HEK293 (cell line): Measurements from ENCODE around the gene SPEG.

ENCODE experiments used
- CTCF ChIA-PET: fragments of 350-600 bp; formaldehyde crosslinking; extraction: SDS; loops from one replicate; lab custom pipeline; 2021; ENCODE audit warnings: antibody characterized with exemption; lab: Yijun Ruan, JAX
- POLR2A ChIA-PET: fragments of 300-600 bp; formaldehyde crosslinking; extraction: SDS; loops from one replicate; lab custom pipeline; 2020; ENCODE audit warnings: antibody characterized with exemption, inconsistent platforms; lab: Yijun Ruan, JAX
- H3K27ac ChIP-seq: fragments of 200-500 bp; sonication (Bioruptor generic); 2 replicates; pipeline ENCODE4 v1.5.1; 2014; ENCODE audit warnings: low read depth, low read length, control low read depth, inconsistent platforms; ENCODE audit errors: extremely low read depth
- H3K36me3 ChIP-seq, 2 experiments: fragments of 200-500 bp in 1 of 2; sonication (Bioruptor generic) in 1 of 2; 1 replicate in 1 of 2; 2 replicates in 1 of 2; pipeline ENCODE4 v1.5.1; 2014 to 2017; ENCODE audit warnings: inconsistent platforms in 2 of 2, low read length in 2 of 2; ENCODE audit not compliant: control insufficient read depth in 2 of 2, insufficient read depth in 1 of 2
- H3K4me1 ChIP-seq: fragments of 200-500 bp; sonication (Bioruptor generic); 2 replicates; pipeline ENCODE4 v1.5.1; 2014; ENCODE audit warnings: mild to moderate bottlenecking, low read length, inconsistent platforms; ENCODE audit not compliant: control insufficient read depth, insufficient read depth
- H3K4me3 ChIP-seq: 2 replicates; pipeline ENCODE4 v1.5.1; 2011; ENCODE audit warnings: low read depth, mild to moderate bottlenecking, control low read depth, low read length, moderate library complexity
- H3K9me3 ChIP-seq: fragments of 200-500 bp; sonication (Bioruptor generic); 2 replicates; pipeline ENCODE4 v1.5.1; 2014; ENCODE audit warnings: low read depth, low read length, inconsistent platforms; ENCODE audit not compliant: control insufficient read depth, insufficient read depth
- FEZF1 ChIP-seq: fragments of 450-650 bp; formaldehyde crosslinking; IDR thresholded peaks from 2 replicates; pipeline ENCODE4 v1.5.1; 2016; ENCODE audit warnings: missing biosample characterization, missing genetic modification characterization
- GLIS2 ChIP-seq: fragments of 450-650 bp; formaldehyde crosslinking; IDR thresholded peaks from 2 replicates; pipeline ENCODE4 v1.5.1; 2016; ENCODE audit warnings: missing biosample characterization, missing genetic modification characterization
- HOXD13 ChIP-seq: sonication (generic); formaldehyde crosslinking; IDR thresholded peaks from 2 replicates; pipeline ENCODE4 v1.8.0; 2022; ENCODE audit warnings: missing genetic modification reagents, borderline replicate concordance
- ZBTB7A ChIP-seq: fragments of 450-650 bp; formaldehyde crosslinking; IDR thresholded peaks from 2 replicates; pipeline ENCODE4 v1.5.1; 2016; ENCODE audit warnings: low read depth, missing biosample characterization, missing genetic modification characterization
- ZEB2 ChIP-seq: fragments of 450-650 bp; formaldehyde crosslinking; IDR thresholded peaks from 2 replicates; pipeline ENCODE4 v1.5.1; 2016; ENCODE audit warnings: missing biosample characterization, missing genetic modification characterization
- ZNF10 ChIP-seq: fragments of 450-650 bp; formaldehyde crosslinking; IDR thresholded peaks from 2 replicates; pipeline ENCODE4 v1.5.1; 2017; ENCODE audit warnings: missing biosample characterization, missing genetic modification characterization
- ZNF114 ChIP-seq: fragments of 450-650 bp; formaldehyde crosslinking; IDR thresholded peaks from 2 replicates; pipeline ENCODE4 v1.5.0; 2017; ENCODE audit warnings: missing biosample characterization, missing genetic modification characterization
- ZNF148 ChIP-seq: fragments of 450-650 bp; formaldehyde crosslinking; IDR thresholded peaks from 2 replicates; pipeline ENCODE4 v1.5.0; 2017; ENCODE audit warnings: missing biosample characterization, missing genetic modification characterization, borderline replicate concordance
- ZNF214 ChIP-seq: fragments of 450-650 bp; formaldehyde crosslinking; IDR thresholded peaks from 2 replicates; pipeline ENCODE4 v1.5.1; 2017; ENCODE audit warnings: missing biosample characterization, mild to moderate bottlenecking, missing genetic modification characterization, borderline replicate concordance
- ZNF223 ChIP-seq: fragments of 450-650 bp; formaldehyde crosslinking; IDR thresholded peaks from 2 replicates; pipeline ENCODE4 v1.5.1; 2016; ENCODE audit warnings: missing biosample characterization, missing genetic modification characterization
- ZNF521 ChIP-seq: fragments of 450-650 bp; formaldehyde crosslinking; IDR thresholded peaks from 2 replicates; pipeline ENCODE4 v1.5.1; 2017; ENCODE audit warnings: missing biosample characterization, mild to moderate bottlenecking, missing genetic modification characterization
- ZNF529 ChIP-seq: fragments of 450-650 bp; formaldehyde crosslinking; IDR thresholded peaks from 2 replicates; pipeline ENCODE4 v1.5.1; 2017; ENCODE audit warnings: missing genetic modification characterization, missing biosample characterization; ENCODE audit not compliant: insufficient replicate concordance
- ZNF555 ChIP-seq: fragments of 450-650 bp; formaldehyde crosslinking; conservative IDR thresholded peaks from 2 replicates; pipeline ENCODE4 v1.5.1; 2017; ENCODE audit warnings: missing biosample characterization, mild to moderate bottlenecking, missing genetic modification characterization, inconsistent platforms
- ZNF560 ChIP-seq: fragments of 450-650 bp; formaldehyde crosslinking; IDR thresholded peaks from 2 replicates; pipeline ENCODE4 v1.5.1; 2017; ENCODE audit warnings: missing biosample characterization, missing genetic modification characterization, borderline replicate concordance
- ZNF664 ChIP-seq: fragments of 450-650 bp; formaldehyde crosslinking; IDR thresholded peaks from 2 replicates; pipeline ENCODE4 v1.5.1; 2016; ENCODE audit warnings: missing biosample characterization, missing genetic modification characterization
- ZNF701 ChIP-seq: fragments of 450-650 bp; formaldehyde crosslinking; IDR thresholded peaks from 2 replicates; pipeline ENCODE4 v1.5.1; 2016; ENCODE audit warnings: missing biosample characterization, missing genetic modification characterization
- ZSCAN23 ChIP-seq: fragments of 450-650 bp; formaldehyde crosslinking; IDR thresholded peaks from 2 replicates; pipeline ENCODE4 v1.5.1; 2016; ENCODE audit warnings: missing biosample characterization, missing genetic modification characterization
- ZSCAN30 ChIP-seq: fragments of 450-650 bp; IDR thresholded peaks from 2 replicates; pipeline ENCODE4 v1.5.1; 2018; ENCODE audit warnings: missing biosample characterization, mild to moderate bottlenecking, missing genetic modification characterization, moderate library complexity
- TF ChIP-seq, protein P1 (sequence below): fragments of 450-650 bp; formaldehyde crosslinking; IDR thresholded peaks from 2 replicates; pipeline ENCODE4 v1.5.1; 2016; ENCODE audit warnings: missing biosample characterization, missing genetic modification characterization
- TF ChIP-seq, protein P2 (sequence below): fragments of 450-650 bp; formaldehyde crosslinking; optimal IDR thresholded peaks from 2 replicates; pipeline ENCODE3; 2016; ENCODE audit warnings: missing biosample characterization, mild to moderate bottlenecking, missing genetic modification characterization

The SPEG gene

DNA sequence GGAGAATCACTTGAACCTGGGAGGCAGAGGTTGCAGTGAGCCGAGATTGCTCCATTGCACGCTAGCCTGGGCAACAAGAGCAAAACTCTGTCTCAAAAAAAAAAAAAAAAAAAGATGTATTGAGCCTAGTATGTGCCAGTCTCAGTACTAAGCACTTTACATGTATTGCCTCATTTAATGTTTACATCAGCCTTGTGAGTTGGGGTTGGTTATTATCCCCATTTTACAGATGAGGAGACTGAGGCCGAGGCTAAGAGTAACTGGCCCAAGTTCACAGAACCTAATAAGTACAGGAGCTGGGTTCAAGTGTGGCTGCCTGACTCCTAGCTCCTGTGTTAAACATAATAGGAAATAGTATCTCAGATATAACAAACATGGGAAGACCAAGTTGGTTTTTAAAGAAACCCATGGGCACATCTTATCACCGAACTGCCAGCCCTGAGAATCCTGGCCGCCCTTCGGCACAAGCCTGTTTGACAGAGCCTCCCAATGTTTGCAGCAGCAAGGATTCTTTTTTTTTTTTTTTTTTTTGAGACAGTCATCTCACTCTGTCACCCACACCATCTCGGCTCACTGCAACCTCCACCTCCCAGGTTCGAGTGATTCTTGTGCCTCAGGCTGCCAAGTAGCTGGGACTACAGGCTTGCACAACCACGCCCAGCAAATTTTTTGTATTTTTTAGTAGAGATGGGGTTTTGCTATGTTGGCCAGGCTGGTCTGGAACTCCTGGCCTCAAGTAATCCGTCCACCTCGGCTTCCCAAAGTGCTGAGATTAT is 39.8 kb downstream of the SPEG start:
- no peak overlapping the region for H3K4me3 ChIP-seq
- TF ChIP-seq ZNF664 (peak; percentile 69), ZNF214 (no peak)
- no peaks in the 10 kb centered on the region for H3K9me3 ChIP-seq
- peaks cover 0 to 11% of the 10 kb centered on the region in 2 experiments; a peak in 1 of 3 replicates for H3K36me3 ChIP-seq
- H3K4me1 ChIP-seq, result 0 out of 2 replicates have a peak, but pooled peaks cover 2% of the 10 kb centered on the region
- no peak overlapping the region for H3K27ac ChIP-seq
- ChIA-PET CTCF (interaction anchor here (0.6 to 10.6 kb wide), 9 partner anchors 11 to 149 kb away, joined by 3 to 156 read pairs (median 19); partner anchors contain the start of gene GMPPA), POLR2A (interaction anchor here (0.6 kb wide), 1 partner anchor 26 kb away, joined by 3 read pairs; no protein-coding TSS in a partner anchor)

- Histone ChIP-seq H3K36me3 (peaks cover 0 to 11% of the 10 kb centered on the region in 2 experiments; a peak in 1 of 3 replicates), H3K27ac (no peak overlapping the region), H3K4me1 (0 out of 2 replicates have a peak, but pooled peaks cover 2% of the 10 kb centered on the region), H3K9me3 (no peaks in the 10 kb centered on the region), H3K4me3 (no peak overlapping the region)
- ChIA-PET POLR2A (interaction anchor here (0.6 kb wide), 1 partner anchor 25 kb away, joined by 3 read pairs; no protein-coding TSS in a partner anchor), CTCF (interaction anchor here (0.6 to 10.6 kb wide), 14 partner anchors 10 to 304 kb away, joined by 3 to 156 read pairs (median 12); partner anchors contain the start of gene GMPPA)
- no peak for TF ChIP-seq ZNF555 (tag by site-specific recombination)
- no peak for TF ChIP-seq ZNF214
- TF ChIP-seq ZNF521 (tag by site-specific recombination), result no peak
- TF ChIP-seq ZNF529, result no peak
- no peak for TF ChIP-seq ZEB2 (tag by site-specific recombination)
- TF ChIP-seq ZNF10 (tag by site-specific recombination), result no peak
- TF ChIP-seq ZBTB7A (tag by site-specific recombination), result no peak
- no peak for TF ChIP-seq FEZF1 (tag by site-specific recombination)
- no peak for TF ChIP-seq ZNF148 (tag by site-specific recombination)
- no peak for TF ChIP-seq ZSCAN23 (tag by site-specific recombination)
- no peak for TF ChIP-seq ZNF114
- no peak for TF ChIP-seq ZNF560
- no peak for TF ChIP-seq HOXD13 (CRISPR knock-in tag)
- TF ChIP-seq ZNF701 (tag by site-specific recombination), result no peak
- TF ChIP-seq GLIS2, result no peak
- TF ChIP-seq, protein P1, sequence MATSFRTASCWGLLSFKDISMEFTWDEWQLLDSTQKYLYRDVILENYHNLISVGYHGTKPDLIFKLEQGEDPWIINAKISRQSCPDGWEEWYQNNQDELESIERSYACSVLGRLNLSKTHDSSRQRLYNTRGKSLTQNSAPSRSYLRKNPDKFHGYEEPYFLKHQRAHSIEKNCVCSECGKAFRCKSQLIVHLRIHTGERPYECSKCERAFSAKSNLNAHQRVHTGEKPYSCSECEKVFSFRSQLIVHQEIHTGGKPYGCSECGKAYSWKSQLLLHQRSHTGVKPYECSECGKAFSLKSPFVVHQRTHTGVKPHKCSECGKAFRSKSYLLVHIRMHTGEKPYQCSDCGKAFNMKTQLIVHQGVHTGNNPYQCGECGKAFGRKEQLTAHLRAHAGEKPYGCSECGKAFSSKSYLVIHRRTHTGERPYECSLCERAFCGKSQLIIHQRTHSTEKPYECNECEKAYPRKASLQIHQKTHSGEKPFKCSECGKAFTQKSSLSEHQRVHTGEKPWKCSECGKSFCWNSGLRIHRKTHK, result no peak
- no peak for TF ChIP-seq ZNF223 (tag by site-specific recombination)
- no peak for TF ChIP-seq ZSCAN30
- TF ChIP-seq, protein P2, sequence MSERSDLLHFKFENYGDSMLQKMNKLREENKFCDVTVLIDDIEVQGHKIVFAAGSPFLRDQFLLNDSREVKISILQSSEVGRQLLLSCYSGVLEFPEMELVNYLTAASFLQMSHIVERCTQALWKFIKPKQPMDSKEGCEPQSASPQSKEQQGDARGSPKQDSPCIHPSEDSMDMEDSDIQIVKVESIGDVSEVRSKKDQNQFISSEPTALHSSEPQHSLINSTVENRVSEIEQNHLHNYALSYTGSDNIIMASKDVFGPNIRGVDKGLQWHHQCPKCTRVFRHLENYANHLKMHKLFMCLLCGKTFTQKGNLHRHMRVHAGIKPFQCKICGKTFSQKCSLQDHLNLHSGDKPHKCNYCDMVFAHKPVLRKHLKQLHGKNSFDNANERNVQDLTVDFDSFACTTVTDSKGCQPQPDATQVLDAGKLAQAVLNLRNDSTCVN (tag by site-specific recombination), result no peak
Observed at GRCh38 chr2:219475278-219475677, 40.6 kb downstream of the SPEG start.
